ENCODE measurements around the gene SCN3B.
A peak's percentile ranks its signal among the peaks of the same experiment; 100 is the strongest.
"Not testable (repeated sequence)": the region's sequence is repeated elsewhere in the genome, so short reads cannot be mapped to it uniquely, and the experiment has no call there.

The SCN3B gene

DNA sequence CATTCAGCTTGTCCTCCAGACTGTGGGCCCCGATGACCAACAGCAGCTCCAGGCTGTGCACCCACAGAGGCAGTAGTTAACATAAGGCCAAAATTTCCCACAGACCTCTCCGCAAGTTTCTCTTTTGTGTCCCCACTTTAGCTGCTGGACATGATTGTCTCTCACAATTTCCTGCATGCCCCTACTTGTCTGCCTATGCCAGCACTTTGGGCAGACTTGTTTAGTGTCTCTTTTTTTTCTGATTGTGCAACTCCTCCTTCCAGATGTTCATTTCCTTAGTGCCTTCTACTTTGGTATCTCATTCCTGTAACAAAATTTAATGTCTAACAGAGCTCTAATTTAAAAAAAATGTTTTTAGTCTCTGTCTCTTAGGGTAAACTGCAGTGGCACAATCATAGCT lies 23.8 kb upstream of the SCN3B start:
- TF ChIP-seq, protein P1, sequence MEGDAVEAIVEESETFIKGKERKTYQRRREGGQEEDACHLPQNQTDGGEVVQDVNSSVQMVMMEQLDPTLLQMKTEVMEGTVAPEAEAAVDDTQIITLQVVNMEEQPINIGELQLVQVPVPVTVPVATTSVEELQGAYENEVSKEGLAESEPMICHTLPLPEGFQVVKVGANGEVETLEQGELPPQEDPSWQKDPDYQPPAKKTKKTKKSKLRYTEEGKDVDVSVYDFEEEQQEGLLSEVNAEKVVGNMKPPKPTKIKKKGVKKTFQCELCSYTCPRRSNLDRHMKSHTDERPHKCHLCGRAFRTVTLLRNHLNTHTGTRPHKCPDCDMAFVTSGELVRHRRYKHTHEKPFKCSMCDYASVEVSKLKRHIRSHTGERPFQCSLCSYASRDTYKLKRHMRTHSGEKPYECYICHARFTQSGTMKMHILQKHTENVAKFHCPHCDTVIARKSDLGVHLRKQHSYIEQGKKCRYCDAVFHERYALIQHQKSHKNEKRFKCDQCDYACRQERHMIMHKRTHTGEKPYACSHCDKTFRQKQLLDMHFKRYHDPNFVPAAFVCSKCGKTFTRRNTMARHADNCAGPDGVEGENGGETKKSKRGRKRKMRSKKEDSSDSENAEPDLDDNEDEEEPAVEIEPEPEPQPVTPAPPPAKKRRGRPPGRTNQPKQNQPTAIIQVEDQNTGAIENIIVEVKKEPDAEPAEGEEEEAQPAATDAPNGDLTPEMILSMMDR (conservative IDR thresholded peaks at IDR 0.05) = no peak
- no peak overlapping the region for H3K27ac ChIP-seq

DNA sequence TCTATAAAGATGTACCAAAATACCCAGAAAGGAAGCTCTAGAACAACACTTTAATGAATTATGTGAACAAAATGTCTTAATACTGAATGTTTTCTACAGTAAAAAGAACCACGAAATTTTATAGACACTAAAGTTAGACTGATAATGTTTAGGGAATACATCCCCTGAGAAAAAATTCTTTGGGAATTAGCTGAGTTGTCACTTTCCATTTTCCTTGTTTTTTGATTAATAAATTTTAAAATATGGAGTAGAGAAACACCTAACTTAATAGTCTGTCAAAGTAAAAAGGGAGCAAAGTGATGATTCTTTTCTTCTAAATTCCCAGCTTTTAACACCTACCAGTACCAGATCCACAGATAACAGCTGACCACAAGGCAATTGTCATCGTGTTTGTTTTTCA lies 23.1 kb upstream of the SCN3B start:
- TF ChIP-seq, protein P1 (conservative IDR thresholded peaks at IDR 0.05) = no peak
- H3K27ac ChIP-seq = no peak overlapping the region

DNA sequence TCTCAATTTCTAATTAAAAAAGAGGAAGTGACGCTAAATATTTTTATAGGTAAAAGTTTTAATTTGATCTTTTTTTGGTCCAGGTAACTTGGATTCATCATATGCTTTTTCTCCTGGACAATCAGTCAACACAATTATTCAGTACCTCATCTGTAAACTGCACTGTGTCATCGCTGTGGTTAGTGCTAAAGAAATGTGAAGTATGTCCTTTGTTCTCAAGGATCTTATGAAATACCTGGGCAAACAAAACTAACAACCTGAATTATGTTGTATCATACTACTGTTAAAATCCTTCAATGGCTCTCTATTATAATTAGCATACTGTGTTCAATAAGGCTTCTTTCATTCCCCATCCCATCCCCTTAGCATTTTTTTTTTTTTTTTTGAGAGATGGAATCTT lies 19.9 kb upstream of the SCN3B start:
- no peak overlapping the region for H3K27ac ChIP-seq
- TF ChIP-seq, protein P1 (conservative IDR thresholded peaks at IDR 0.05) = no peak

- H3K27ac ChIP-seq = peak overlapping the region; percentile 30; the same call in 1 of the 2 replicates
- TF ChIP-seq, protein P1 (conservative IDR thresholded peaks at IDR 0.05) = peak; percentile 31; the same call in 1 of the 2 replicates
Measured at GRCh38 chr11:123672568-123672967, 18.1 kb upstream of the SCN3B start.

DNA sequence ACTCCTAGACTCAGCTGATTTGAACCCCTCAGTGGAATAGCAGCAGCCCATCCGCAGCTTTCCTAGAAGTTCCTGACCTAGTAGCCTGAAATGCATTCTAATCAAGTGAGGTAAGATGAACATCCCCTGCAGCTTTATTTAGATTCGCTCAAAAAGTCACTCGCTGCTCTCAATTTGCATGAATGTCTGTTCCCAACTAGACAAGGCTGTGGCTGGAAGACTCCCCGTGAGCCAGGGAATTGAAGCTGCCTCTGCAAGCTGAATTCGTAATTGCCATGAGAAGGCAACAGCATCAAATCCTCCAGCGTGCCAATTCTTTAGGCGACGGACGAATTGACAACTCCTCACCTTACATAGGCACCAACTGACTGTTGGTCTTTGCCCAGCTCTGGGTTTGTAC lies 17.1 kb upstream of the SCN3B start:
- TF ChIP-seq, protein P1 (conservative IDR thresholded peaks at IDR 0.05) = no peak
- no peak overlapping the region for H3K27ac ChIP-seq

DNA sequence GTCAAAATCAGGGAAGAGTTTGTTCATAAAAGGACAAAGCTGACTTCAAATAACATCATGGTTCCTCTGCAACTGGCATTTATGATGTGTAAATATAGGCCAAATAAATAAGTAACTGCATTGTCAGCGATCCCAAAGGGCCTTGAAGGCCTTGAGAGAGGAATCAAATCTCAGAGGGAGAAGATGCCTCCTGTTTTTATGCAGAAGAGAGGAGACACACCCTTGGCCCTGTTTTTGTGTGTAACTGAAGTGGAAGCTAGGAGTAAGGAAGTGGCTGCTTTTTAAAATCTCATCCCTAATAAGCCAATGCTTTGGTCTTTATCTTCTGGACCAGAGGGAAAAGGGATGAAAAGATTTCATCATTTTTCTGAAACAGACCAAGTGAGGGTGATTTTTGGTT lies 15.7 kb upstream of the SCN3B start:
- no peak overlapping the region for H3K27ac ChIP-seq
- TF ChIP-seq, protein P1 (conservative IDR thresholded peaks at IDR 0.05) = no peak

DNA sequence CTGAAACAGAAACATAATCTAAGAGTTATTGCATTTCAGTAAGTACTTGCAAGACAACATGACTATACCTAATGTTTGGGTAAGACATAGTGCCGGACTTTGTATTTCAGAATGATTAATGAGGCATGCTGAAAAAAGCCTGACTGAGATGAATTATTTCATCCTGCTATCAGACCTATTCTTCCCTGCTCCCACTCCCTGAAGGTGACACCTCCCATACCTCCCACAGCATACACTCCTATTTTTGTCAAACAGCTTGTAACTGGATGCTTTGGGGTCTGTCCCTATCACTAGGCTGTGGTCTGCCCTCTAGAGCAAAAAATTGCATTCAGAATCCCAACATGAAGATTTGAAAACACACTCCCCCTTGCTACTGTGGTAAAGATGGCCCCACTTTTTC lies 10.9 kb upstream of the SCN3B start:
- TF ChIP-seq, protein P1 (conservative IDR thresholded peaks at IDR 0.05) = no peak
- no peak overlapping the region for H3K27ac ChIP-seq

DNA sequence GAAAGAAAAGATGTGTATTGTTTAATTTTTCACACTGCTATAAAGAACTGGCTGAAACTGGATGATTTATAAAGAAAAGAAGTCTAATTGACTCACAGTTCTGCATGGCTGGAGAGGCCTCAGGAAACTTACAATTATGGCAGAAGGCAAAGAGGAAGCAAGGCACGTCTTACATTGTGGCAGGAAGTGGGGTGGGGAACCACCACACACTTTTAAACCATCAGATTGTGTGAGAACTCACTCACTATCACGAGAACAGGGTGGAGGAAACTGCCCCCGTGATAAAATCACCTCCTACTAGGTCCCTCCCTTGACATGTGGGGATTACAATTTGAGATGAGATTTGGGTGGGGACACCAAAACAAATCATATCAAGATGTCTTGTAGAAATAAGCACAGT lies 5.5 kb upstream of the SCN3B start:
- H3K27ac ChIP-seq = not testable (repeated sequence)
